Colonic mucosa (tissue), 4 donors: ENCODE data around the gene MAN1B1. TPM values are rescaled to one million over a fixed set of nuclear protein-coding genes. Genes with fewer than 3 reads are reported as not detected.
A peak's percentile ranks its signal among the peaks of the same experiment; 100 is the strongest.

Source experiments
- DNase-seq: peaks from one replicate; pipeline ENCODE4 v3.0.0-alpha.2; 2020
- H3K27ac ChIP-seq: fragments of 200-600 bp; one replicate; pipeline ENCODE4 v1.8.0; 2021
- H3K27me3 ChIP-seq: fragments of 200-600 bp; one replicate; pipeline ENCODE4 v1.8.0; 2021
- H3K36me3 ChIP-seq: fragments of 200-600 bp; one replicate; pipeline ENCODE4 v1.8.0; 2021
- H3K4me1 ChIP-seq: fragments of 200-600 bp; one replicate; pipeline ENCODE4 v1.8.0; 2021; ENCODE audit warnings: mild to moderate bottlenecking
- H3K4me3 ChIP-seq: fragments of 200-600 bp; one replicate; pipeline ENCODE4 v1.8.0; 2021
- H3K9ac ChIP-seq, 2 donors: one replicate each; pipeline ENCODE4 v1.7.0; 2013; ENCODE audit warnings: control low read depth in 2 of 2, low read depth in 2 of 2, low read length in 2 of 2
- H3K9me3 ChIP-seq: fragments of 200-600 bp; one replicate; pipeline ENCODE4 v1.8.0; 2021
- CTCF ChIP-seq: fragments of 200-600 bp; IDR thresholded peaks from one replicate; pipeline ENCODE4 v1.8.0; 2022; ENCODE audit warnings: antibody characterized with exemption, mild to moderate bottlenecking
- intact Hi-C: fragments of 100-400 bp; cut with DNase I; formaldehyde crosslinking; loops from one replicate; pipeline ENCODE4 v1.14.1; 2022
- total RNA-seq, 2 donors: library from RNA; stranded (reverse); fragmentation: NEBNext Ultra II Directional in 1 of 2; extraction: Animal tissue kit (Norgen Biotek cat#: 25700) in 1 of 2; gene quantifications; one replicate each; pipeline ENCODE4 v1.2.1, GENCODE V29; 2021
- donor health status: healthy.
- donor health status: DM: no; HTN: no; CAD: no.
- donor health status: DM: no; HTN: no; CAD: no.

The MAN1B1 gene
- total RNA-seq, 2 donors from 2014 or later = 43.5 to 52.6 TPM

- H3K4me1 ChIP-seq = peaks cover 7% of the 10 kb centered on the region
- no peak for TF ChIP-seq CTCF
- intact Hi-C loops = no loop called here
- H3K9ac ChIP-seq = no peak overlapping the region
- no peaks in the 10 kb centered on the region for H3K9me3 ChIP-seq
- H3K4me3 ChIP-seq = no peak overlapping the region
- DNase-seq = no peak
- H3K27ac ChIP-seq = no peak overlapping the region
- H3K36me3 ChIP-seq = no peaks in the 10 kb centered on the region
- no peaks in the 10 kb centered on the region for H3K27me3 ChIP-seq
These were observed 2.6 kb downstream of the MAN1B1 start for GRCh38 chr9:137089232-137089947.

- intact Hi-C loops = no loop called here
- peak overlapping the region; percentile 17 for H3K27ac ChIP-seq
- no peak for DNase-seq
- H3K9ac ChIP-seq = peak overlapping the region in 1 of 2 donors; percentile 16
- no peak for TF ChIP-seq CTCF
- H3K4me3 ChIP-seq = no peak overlapping the region
- H3K27me3 ChIP-seq = no peaks in the 10 kb centered on the region
- H3K36me3 ChIP-seq = no peaks in the 10 kb centered on the region
- no peaks in the 10 kb centered on the region for H3K9me3 ChIP-seq
- no peaks in the 10 kb centered on the region for H3K4me1 ChIP-seq
These were observed 9.1 kb downstream of the MAN1B1 start for GRCh38 chr9:137095664-137096517.

DNA sequence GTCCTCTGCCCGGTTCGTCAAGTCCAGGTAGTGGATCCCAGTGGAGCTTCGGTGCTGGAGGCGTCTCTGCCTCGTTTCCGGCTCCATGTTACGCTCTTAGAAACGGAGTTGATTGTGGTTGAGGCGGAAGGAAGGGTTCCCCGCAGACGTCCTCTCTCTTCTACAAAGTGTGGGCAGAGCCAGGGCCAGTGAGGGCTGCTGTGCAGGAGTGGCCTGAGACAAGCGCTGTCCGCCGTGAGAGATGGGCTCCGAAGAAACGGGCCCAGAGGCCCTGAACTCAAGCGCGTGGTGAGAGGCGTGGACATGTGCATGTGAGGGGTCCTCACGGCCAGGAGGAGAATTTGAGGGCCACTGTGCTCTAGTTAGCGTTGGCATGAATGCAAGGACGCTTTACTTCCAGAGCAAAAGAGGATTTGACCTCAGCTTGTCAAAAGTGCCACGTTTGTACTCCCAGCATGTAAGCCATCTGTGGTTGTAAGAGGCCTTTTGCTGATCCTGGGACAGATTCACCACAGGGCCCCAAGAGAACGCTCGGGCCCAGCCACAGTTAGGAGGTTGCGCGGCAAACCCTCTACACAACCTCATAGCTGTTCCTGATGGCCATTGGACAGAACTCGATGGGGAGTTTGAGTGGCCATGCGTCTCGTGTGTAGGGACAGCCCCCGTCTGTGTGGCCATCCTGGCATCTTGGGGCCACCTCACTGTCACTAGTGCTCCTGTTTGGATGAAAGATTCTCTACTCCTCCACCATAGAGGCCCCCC is 10.2 kb downstream of the MAN1B1 start:
- Histone ChIP-seq H3K4me3 (no peak overlapping the region), H3K36me3 (no peaks in the 10 kb centered on the region), H3K9me3 (no peaks in the 10 kb centered on the region), H3K27ac (no peak overlapping the region), H3K9ac (peak overlapping the region in 1 of 2 donors; percentile 2), H3K4me1 (no peaks in the 10 kb centered on the region), H3K27me3 (no peaks in the 10 kb centered on the region)
- no peak for DNase-seq
- TF ChIP-seq CTCF = no peak
- intact Hi-C loops = no loop called here

DNA sequence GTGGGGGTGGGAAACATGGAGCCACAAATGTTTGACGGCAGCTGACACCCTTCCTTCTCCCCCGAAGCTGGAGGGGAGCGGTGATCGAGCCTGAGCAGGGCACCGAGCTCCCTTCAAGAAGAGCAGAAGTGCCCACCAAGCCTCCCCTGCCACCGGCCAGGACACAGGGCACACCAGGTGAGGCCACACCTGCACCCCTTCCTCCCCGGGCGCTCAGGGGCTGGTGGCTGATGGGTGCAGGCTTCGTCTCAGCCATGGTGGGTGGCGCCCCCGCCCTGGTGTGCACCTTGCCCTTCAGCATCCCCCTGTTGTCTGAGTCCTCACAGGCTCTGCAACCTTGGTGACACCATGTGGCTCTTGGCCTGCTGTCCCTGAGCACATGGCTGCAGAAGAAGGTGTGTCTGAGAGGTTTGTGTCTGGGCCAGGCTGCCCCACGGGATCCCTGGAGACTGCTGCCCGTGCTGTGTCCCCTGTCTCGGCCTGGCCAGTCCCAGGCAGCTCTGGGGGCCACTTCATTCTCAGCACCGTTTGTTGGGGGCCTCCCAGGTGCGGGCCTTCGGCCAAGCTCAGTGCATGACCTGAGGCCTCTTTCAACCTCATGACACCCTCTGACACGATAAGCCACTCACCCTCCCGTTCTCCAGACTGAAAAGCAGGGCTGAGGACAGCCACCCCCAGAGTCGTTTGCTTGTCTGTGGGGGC is 11.1 kb downstream of the MAN1B1 start:
- no peak for DNase-seq
- no peak for TF ChIP-seq CTCF
- Histone ChIP-seq H3K4me3 (no peak overlapping the region), H3K4me1 (no peaks in the 10 kb centered on the region), H3K36me3 (no peaks in the 10 kb centered on the region), H3K27me3 (no peaks in the 10 kb centered on the region), H3K27ac (no peak overlapping the region), H3K9me3 (no peaks in the 10 kb centered on the region), H3K9ac (no peak overlapping the region)
- intact Hi-C loops = no loop called here

DNA sequence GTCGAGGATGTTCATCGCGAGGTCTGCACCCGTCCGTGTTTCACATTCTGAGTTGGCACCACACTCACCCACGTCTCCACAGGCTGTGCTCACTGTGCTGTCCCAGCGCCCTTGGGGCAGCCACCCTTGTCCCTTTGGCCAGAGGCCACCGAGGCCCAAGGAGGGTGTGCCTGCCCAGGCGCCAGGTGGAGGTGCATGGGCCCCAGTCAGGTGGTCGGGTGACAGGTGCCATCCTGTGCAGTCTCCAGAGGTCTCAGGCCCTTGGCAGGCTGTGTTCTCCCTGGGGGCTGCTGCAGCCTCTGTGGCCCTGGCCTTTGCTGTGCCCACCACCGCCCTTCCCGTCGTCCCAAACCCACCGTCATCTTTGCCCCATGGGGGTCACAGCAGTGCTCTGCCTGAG is 12.4 kb downstream of the MAN1B1 start:
- Histone ChIP-seq H3K36me3 (no peaks in the 10 kb centered on the region), H3K9ac (no peak overlapping the region), H3K4me3 (no peak overlapping the region), H3K4me1 (no peaks in the 10 kb centered on the region), H3K27me3 (no peaks in the 10 kb centered on the region), H3K9me3 (no peaks in the 10 kb centered on the region), H3K27ac (no peak overlapping the region)
- intact Hi-C loops = no loop called here
- DNase-seq = no peak
- TF ChIP-seq CTCF = no peak
